Gastrocnemius medialis (tissue), 4 donors: Measurements from ENCODE around the gene ATP9B.

Experiments
- POLR2A ChIP-seq, 2 donors: fragments of 450-650 bp; IDR thresholded peaks; one replicate each; pipeline ENCODE4 v1.6.1; 2017; ENCODE audit warnings: antibody characterized with exemption in 2 of 2, mild to moderate bottlenecking in 2 of 2, moderate library complexity in 2 of 2
- TF ChIP-seq, protein P1 (sequence below), 5 experiments: fragments of 450-650 bp in 3 of 5; fragments of 200-600 bp in 2 of 5; sonication (generic) in 2 of 5; IDR thresholded peaks in 4 of 5; conservative IDR thresholded peaks in 1 of 5; 1 replicate in 4 of 5; 2 replicates in 1 of 5; pipeline ENCODE4 v1.5.1; 2016 to 2019; ENCODE audit warnings: antibody characterized with exemption in 5 of 5, mild to moderate bottlenecking in 3 of 5, moderate library complexity in 3 of 5

DNA sequence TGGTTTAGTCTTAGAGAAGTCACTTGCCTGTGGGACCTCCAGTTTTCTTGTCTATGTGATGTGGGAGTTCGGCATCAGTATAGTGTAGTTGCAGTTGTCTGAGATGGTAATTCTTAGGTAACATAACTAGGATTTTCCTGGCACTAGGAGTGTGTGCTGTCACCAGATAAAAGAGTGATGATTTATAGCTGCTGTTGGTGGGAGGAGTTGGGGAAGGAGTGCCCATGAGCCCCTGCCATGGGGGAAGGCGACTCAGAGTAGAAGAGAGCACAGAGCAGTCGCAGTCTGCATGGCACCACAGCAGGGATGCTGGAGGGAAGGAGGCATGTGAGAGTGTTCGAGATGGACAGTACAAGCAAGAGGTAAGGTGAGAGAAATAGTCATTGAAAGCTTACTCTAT is 38.7 kb downstream of the ATP9B start:
- TF ChIP-seq, protein P1, sequence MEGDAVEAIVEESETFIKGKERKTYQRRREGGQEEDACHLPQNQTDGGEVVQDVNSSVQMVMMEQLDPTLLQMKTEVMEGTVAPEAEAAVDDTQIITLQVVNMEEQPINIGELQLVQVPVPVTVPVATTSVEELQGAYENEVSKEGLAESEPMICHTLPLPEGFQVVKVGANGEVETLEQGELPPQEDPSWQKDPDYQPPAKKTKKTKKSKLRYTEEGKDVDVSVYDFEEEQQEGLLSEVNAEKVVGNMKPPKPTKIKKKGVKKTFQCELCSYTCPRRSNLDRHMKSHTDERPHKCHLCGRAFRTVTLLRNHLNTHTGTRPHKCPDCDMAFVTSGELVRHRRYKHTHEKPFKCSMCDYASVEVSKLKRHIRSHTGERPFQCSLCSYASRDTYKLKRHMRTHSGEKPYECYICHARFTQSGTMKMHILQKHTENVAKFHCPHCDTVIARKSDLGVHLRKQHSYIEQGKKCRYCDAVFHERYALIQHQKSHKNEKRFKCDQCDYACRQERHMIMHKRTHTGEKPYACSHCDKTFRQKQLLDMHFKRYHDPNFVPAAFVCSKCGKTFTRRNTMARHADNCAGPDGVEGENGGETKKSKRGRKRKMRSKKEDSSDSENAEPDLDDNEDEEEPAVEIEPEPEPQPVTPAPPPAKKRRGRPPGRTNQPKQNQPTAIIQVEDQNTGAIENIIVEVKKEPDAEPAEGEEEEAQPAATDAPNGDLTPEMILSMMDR (IDR thresholded peaks at IDR 0.05 in 4 of 5, conservative IDR thresholded peaks at IDR 0.05 in 1 of 5), result no peak
- no peak for TF ChIP-seq POLR2A (IDR thresholded peaks at IDR 0.05)
